ENCODE measurements around the gene GFM2.

DNA sequence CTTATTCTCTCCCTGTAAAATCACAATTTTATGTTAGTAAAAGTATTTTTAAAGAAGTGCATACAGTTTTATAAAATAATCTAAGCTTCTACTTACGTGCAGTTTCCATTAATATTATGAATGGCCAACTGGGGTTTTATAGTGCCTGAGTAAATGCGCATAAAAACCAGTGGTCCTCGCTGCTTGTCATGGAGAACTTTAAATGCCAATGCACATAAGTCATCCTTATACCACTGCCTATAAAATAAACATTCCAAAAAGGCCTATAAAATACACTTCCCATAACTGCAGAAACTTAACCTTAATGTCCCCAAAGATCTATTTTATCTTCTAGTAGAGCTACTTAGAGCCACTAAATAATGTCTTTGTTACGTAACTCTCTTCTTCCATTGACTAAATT is 28.5 kb downstream of the GFM2 start:
- TF ChIP-seq, protein P1, sequence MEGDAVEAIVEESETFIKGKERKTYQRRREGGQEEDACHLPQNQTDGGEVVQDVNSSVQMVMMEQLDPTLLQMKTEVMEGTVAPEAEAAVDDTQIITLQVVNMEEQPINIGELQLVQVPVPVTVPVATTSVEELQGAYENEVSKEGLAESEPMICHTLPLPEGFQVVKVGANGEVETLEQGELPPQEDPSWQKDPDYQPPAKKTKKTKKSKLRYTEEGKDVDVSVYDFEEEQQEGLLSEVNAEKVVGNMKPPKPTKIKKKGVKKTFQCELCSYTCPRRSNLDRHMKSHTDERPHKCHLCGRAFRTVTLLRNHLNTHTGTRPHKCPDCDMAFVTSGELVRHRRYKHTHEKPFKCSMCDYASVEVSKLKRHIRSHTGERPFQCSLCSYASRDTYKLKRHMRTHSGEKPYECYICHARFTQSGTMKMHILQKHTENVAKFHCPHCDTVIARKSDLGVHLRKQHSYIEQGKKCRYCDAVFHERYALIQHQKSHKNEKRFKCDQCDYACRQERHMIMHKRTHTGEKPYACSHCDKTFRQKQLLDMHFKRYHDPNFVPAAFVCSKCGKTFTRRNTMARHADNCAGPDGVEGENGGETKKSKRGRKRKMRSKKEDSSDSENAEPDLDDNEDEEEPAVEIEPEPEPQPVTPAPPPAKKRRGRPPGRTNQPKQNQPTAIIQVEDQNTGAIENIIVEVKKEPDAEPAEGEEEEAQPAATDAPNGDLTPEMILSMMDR (conservative IDR thresholded peaks at IDR 0.05 in 1 of 2, IDR thresholded peaks at IDR 0.05 in 1 of 2; ENCODE audit: low read depth in 1 of 2, low read length in 2 of 2), result no peak
- TF ChIP-seq EZH2 (IDR thresholded peaks at IDR 0.05; ENCODE audit: low read length, missing control alignments), result no peak
